Spleen (tissue), 7 donors: ENCODE results near the gene RTN4RL2.

ENCODE experiments used
- CTCF ChIP-seq, 11 experiments: fragments of 200-600 bp in 7 of 11; fragments of 450-650 bp in 4 of 11; sonication (generic) in 4 of 11; IDR thresholded peaks in 8 of 11; conservative IDR thresholded peaks in 3 of 11; 1 replicate in 7 of 11; 2 replicates in 4 of 11; pipeline versions ENCODE4 v1.4.0 to v1.8.0; 2016 to 2021; ENCODE audit warnings: antibody characterized with exemption in 11 of 11, inconsistent platforms in 4 of 11, mild to moderate bottlenecking in 1 of 11
- POLR2A ChIP-seq, 3 donors: fragments of 450-650 bp; IDR thresholded peaks; one replicate each; pipeline ENCODE4 v1.5.1; 2017; ENCODE audit warnings: antibody characterized with exemption in 3 of 3, mild to moderate bottlenecking in 1 of 3
- donor health status: DM: no; HTN: no; CAD: no; lungs with moderate emphysema.
- donor health status: DM: no; HTN: no; CAD: no.
- donor health status: DM: no; HTN: no; CAD: no.

DNA sequence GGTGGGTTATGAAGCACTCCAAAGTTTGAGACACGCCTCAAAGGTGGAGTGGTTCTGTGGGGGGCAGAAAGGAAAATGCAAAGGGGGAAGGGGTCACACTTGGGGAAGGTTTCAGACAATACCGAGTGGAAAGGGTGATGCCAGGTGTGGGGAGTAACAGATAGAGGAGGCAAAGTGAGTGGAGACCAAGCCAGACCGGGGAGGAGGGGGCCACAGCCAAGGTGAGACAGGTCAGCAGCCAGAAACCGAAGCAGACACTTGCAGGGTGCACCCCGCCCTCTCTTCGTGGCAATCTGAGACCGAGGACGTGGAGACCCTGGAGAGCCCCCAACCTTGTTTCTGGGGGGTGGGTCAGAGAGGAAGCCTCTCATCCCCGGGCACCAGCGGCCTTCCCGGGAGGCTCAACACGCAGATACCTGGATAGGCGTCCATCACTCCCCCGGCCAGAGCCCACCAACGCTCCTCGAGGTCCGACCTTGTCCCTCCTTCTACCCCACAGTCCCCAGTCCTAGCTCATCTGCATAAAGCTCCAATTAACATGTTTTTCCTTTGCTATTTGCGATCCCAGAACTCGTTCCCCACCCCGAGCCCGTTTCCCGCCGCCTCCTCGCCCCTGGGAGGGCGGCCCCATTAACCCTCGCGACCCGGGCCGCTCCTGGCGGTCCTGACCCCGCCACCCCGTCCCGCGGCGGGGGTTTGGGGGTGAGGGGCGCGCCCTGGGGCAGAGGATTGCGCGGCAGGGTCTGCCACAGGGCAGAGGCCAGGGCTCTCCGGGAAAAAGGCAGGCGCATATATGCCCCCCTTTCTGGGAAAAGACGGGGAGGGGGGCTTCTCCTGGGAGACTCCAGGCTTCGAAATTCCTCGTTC is 21.8 kb downstream of the RTN4RL2 start:
- TF ChIP-seq CTCF (IDR thresholded peaks at IDR 0.05 in 8 of 11, conservative IDR thresholded peaks at IDR 0.05 in 3 of 11), result no peak
- no peak for TF ChIP-seq POLR2A (IDR thresholded peaks at IDR 0.05)
